MM.1S (cell line): ENCODE results near the gene IBTK.

Source experiments
- DNase-seq: peaks from one replicate; pipeline ENCODE4 v3.0.0-alpha.2; 2015
- H2AFZ ChIP-seq: fragments of 300-600 bp; sonication (generic); 2 replicates; pipeline ENCODE4 v1.6.0; 2016; ENCODE audit warnings: antibody characterized with exemption, low read length
- H3F3A ChIP-seq: fragments of 300-600 bp; sonication (generic); 2 replicates; pipeline ENCODE4 v1.6.1; 2016; ENCODE audit warnings: mild to moderate bottlenecking, antibody characterized with exemption, low read length, moderate library complexity, mixed read lengths; ENCODE audit not compliant: insufficient read depth
- H3K27ac ChIP-seq: fragments of 300-600 bp; sonication (generic); 2 replicates; pipeline ENCODE4 v1.5.1; 2016; ENCODE audit warnings: mild to moderate bottlenecking, low read length
- H3K27me3 ChIP-seq: fragments of 300-600 bp; sonication (generic); replicated peaks from 2 replicates; pipeline ENCODE4 v1.6.0; 2016; ENCODE audit warnings: low read length; ENCODE audit not compliant: insufficient read depth
- H3K36me3 ChIP-seq: fragments of 300-600 bp; sonication (generic); replicated peaks from 2 replicates; pipeline ENCODE4 v1.6.1; 2016; ENCODE audit warnings: mild to moderate bottlenecking, low read length, mixed read lengths; ENCODE audit not compliant: insufficient read depth
- H3K4me1 ChIP-seq: fragments of 300-600 bp; sonication (generic); 2 replicates; pipeline ENCODE4 v1.6.1; 2016; ENCODE audit warnings: low read length, mixed read lengths
- H3K4me2 ChIP-seq: fragments of 300-600 bp; sonication (generic); 2 replicates; pipeline ENCODE4 v1.6.0; 2016; ENCODE audit warnings: low read depth, low read length
- H3K4me3 ChIP-seq: fragments of 300-600 bp; sonication (generic); 2 replicates; pipeline ENCODE4 v1.5.1; 2016; ENCODE audit warnings: low read length, mixed read lengths
- H3K79me2 ChIP-seq: fragments of 300-600 bp; sonication (generic); 2 replicates; pipeline ENCODE4 v1.6.1; 2016; ENCODE audit warnings: mixed run types, low read length, mixed read lengths
- H3K9ac ChIP-seq: fragments of 300-600 bp; sonication (generic); 2 replicates; pipeline ENCODE4 v1.6.1; 2016; ENCODE audit warnings: low read length, mixed read lengths
- H3K9me2 ChIP-seq: fragments of 300-600 bp; sonication (generic); replicated peaks from 2 replicates; pipeline ENCODE4 v1.6.1; 2016; ENCODE audit warnings: mild to moderate bottlenecking, low read length, mixed read lengths; ENCODE audit not compliant: insufficient read depth
- H3K9me3 ChIP-seq: fragments of 300-600 bp; sonication (generic); replicated peaks from 2 replicates; pipeline ENCODE4 v1.6.1; 2016; ENCODE audit warnings: mild to moderate bottlenecking, low read length, mixed read lengths; ENCODE audit not compliant: insufficient read depth
- H4K20me1 ChIP-seq: fragments of 300-600 bp; sonication (generic); 2 replicates; pipeline ENCODE4 v1.6.1; 2016; ENCODE audit warnings: mild to moderate bottlenecking, low read length, moderate library complexity, mixed read lengths; ENCODE audit not compliant: insufficient read depth
- CTCF ChIP-seq: fragments of 300-600 bp; sonication (generic); IDR thresholded peaks from 2 replicates; pipeline ENCODE4 v1.5.1; 2016; ENCODE audit warnings: antibody characterized with exemption, low read length, mixed read lengths
- EZH2 ChIP-seq: fragments of 300-600 bp; sonication (generic); optimal IDR thresholded peaks from 2 replicates; pipeline ENCODE3; 2017; ENCODE audit warnings: low read depth, mild to moderate bottlenecking, antibody characterized with exemption, low read length, mixed read lengths
- EZH2phosphoT487 ChIP-seq: fragments of 300-600 bp; sonication (generic); IDR thresholded peaks from 2 replicates; pipeline ENCODE4 v1.6.1; 2018; ENCODE audit warnings: antibody characterized with exemption, low read length

Gene IBTK

GRCh38 chr6:82217018-82217586 is 30.4 kb downstream of the IBTK start:
- Histone ChIP-seq H3K9me3 (no peaks in the 10 kb centered on the region), H3F3A (no peaks in the 10 kb centered on the region), H3K4me3 (no peak overlapping the region), H4K20me1 (no peaks in the 10 kb centered on the region; the same call in 1 of the 2 replicates), H3K27me3 (no peaks in the 10 kb centered on the region), H3K36me3 (peaks cover 19% of the 10 kb centered on the region; the same call in 1 of the 2 replicates), H3K27ac (no peak overlapping the region), H3K4me2 (no peak overlapping the region), H2AFZ (no peak overlapping the region), H3K79me2 (no peaks in the 10 kb centered on the region; the same call in 1 of the 2 replicates), H3K9me2 (no peaks in the 10 kb centered on the region), H3K9ac (no peak overlapping the region), H3K4me1 (peaks cover 13% of the 10 kb centered on the region; the same call in 1 of the 2 replicates)
- TF ChIP-seq CTCF (no peak), EZH2 (no peak), EZH2phosphoT487 (no peak)
- DNase-seq = no peak

- Histone ChIP-seq H2AFZ (no peak overlapping the region), H4K20me1 (no peaks in the 10 kb centered on the region; the same call in 1 of the 2 replicates), H3K9ac (no peak overlapping the region), H3K27ac (no peak overlapping the region), H3K4me2 (no peak overlapping the region; the same call in 1 of the 2 replicates), H3K4me1 (peaks cover 13% of the 10 kb centered on the region; the same call in 1 of the 2 replicates), H3K9me3 (no peaks in the 10 kb centered on the region), H3K79me2 (no peaks in the 10 kb centered on the region; the same call in 1 of the 2 replicates), H3K4me3 (no peak overlapping the region), H3K36me3 (peaks cover 19% of the 10 kb centered on the region; the same call in 1 of the 2 replicates), H3K9me2 (no peaks in the 10 kb centered on the region), H3K27me3 (no peaks in the 10 kb centered on the region), H3F3A (no peaks in the 10 kb centered on the region)
- DNase-seq = no peak
- no peak for TF ChIP-seq EZH2phosphoT487
- no peak for TF ChIP-seq EZH2
- no peak for TF ChIP-seq CTCF
Measured at GRCh38 chr6:82216549-82216948, 31.0 kb downstream of the IBTK start.

- DNase-seq = no peak
- H3K27ac ChIP-seq = no peak overlapping the region
- no peaks in the 10 kb centered on the region for H3K27me3 ChIP-seq
- H3K9me3 ChIP-seq = no peaks in the 10 kb centered on the region
- H3K36me3 ChIP-seq = peaks cover 9% of the 10 kb centered on the region
- H3K9ac ChIP-seq = no peak overlapping the region
- no peaks in the 10 kb centered on the region for H4K20me1 ChIP-seq
- TF ChIP-seq CTCF = no peak
- no peak for TF ChIP-seq EZH2phosphoT487
- TF ChIP-seq EZH2 = no peak
- H3K79me2 ChIP-seq = no peaks in the 10 kb centered on the region
- H3K4me2 ChIP-seq = no peak overlapping the region
- H3F3A ChIP-seq = no peaks in the 10 kb centered on the region
- H3K9me2 ChIP-seq = no peaks in the 10 kb centered on the region
- no peak overlapping the region for H2AFZ ChIP-seq
- H3K4me1 ChIP-seq = no peaks in the 10 kb centered on the region; the same call in 1 of the 2 replicates
- H3K4me3 ChIP-seq = no peak overlapping the region
Measured at GRCh38 chr6:82211326-82211725, 36.2 kb downstream of the IBTK start.
